ENCODE measurements around the gene ACOT8.
"Not testable (repeated sequence)": the region's sequence is repeated elsewhere in the genome, so short reads cannot be mapped to it uniquely, and the experiment has no call there.

ACOT8 gene

GRCh38 chr20:45878076-45878761, 21.0 kb upstream of the ACOT8 start:
- in situ Hi-C loops (cut with HindIII; ENCODE audit: low pct_unique_long_range_greater_than_20kb, low sequenced_read_pairs): no loop called here
- no peak for DNase-seq (ENCODE audit: low read depth in 1 of 2, low spot score in 1 of 2)
- TF ChIP-seq JUND (IDR thresholded peaks at IDR 0.05; ENCODE audit: low read depth): no peak

GRCh38 chr20:45874576-45874975, 17.4 kb upstream of the ACOT8 start:
- DNase-seq (ENCODE audit: low read depth in 1 of 2, low spot score in 1 of 2): peak in 1 of 2 experiments; percentile 84
- in situ Hi-C loops (cut with HindIII; ENCODE audit: low pct_unique_long_range_greater_than_20kb, low sequenced_read_pairs): no loop called here
- TF ChIP-seq JUND (IDR thresholded peaks at IDR 0.05; ENCODE audit: low read depth): no peak

GRCh38 chr20:45874104-45874481, 16.9 kb upstream of the ACOT8 start:
- DNase-seq (ENCODE audit: low read depth in 1 of 2, low spot score in 1 of 2); in situ Hi-C loops (cut with HindIII; ENCODE audit: low pct_unique_long_range_greater_than_20kb, low sequenced_read_pairs): not testable (repeated sequence)

DNA sequence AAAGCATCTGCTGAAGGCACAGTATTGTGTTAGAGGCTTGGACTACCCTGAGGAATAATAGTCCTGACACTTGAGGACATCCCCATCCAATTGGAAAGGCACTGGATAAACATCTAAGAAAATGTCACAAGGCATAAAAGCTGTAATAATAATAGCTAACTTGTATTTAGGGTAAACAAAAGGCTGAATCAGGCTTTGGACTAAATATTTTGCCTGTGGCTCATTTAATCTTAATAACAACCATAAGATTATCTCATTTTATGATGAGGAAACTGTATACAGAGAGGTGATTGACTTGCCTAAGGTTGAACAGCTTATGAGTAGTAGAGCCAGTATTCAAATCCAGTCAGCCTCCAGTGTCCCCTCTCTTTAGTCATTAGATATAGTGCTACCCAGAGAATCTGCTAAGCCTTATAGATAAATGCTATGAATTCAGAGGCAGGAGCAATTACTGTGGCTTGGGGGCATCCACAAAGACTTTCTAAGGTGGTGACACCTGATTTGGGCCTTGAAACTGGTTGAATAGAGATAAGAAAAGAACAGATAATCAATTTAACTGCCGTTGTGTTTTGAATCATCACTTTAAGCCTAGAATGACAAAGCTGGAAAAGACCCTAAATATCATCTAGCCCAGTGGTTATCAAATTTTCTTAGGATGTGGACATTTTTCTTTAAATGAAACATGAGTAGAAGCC, 16.4 kb upstream of the ACOT8 start:
- DNase-seq (ENCODE audit: low read depth in 1 of 2, low spot score in 1 of 2): peak in 1 of 2 experiments; percentile 62

DNA sequence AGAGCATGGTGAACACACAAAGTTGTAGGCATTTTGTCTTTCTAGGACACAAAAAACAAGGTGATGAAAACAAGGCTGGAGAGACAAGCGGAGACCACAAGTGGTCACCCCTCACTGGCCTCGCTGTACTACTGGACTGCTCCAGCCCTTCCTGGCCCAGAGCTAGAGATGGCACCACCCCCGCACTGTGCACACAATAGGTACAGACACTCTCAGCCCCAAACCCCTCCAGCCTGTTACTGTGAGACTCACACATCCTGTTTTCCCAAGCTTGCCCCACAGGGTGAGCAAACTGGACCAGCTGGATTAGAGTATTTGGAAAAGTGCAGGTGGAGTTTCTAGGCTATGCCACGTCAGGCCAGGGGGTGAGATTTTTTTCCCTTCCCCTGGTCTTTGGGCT, 15.4 kb upstream of the ACOT8 start:
- TF ChIP-seq JUND (IDR thresholded peaks at IDR 0.05; ENCODE audit: low read depth): no peak; the same call in 1 of the 2 replicates
- in situ Hi-C loops (cut with HindIII; ENCODE audit: low pct_unique_long_range_greater_than_20kb, low sequenced_read_pairs): no loop called here
- DNase-seq (ENCODE audit: low read depth in 1 of 2, low spot score in 1 of 2): peak; percentile 66 to 99

More for the DNA sequence above, 16.4 kb upstream of the ACOT8 start:
- in situ Hi-C loops (cut with HindIII; ENCODE audit: low pct_unique_long_range_greater_than_20kb, low sequenced_read_pairs): no loop called here
- TF ChIP-seq JUND (IDR thresholded peaks at IDR 0.05; ENCODE audit: low read depth): no peak; the same call in 1 of the 2 replicates

DNA sequence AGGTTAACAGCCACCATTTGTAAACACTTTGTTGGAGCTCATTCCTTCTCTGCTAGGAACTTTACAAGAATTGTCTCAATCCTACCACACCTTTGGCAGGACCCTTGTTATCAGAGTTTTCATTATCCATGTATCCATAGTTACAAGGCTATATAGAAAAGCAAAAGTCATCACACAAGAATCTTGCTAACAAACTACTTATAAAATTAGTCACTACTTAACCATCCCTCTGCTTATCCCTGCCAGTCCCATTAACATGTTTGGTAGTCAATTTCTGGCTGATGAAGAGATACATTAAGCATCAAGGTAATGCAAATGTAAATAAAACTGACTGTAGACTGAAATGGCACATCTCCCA, 10.6 kb upstream of the ACOT8 start:
- TF ChIP-seq JUND (IDR thresholded peaks at IDR 0.05; ENCODE audit: low read depth): peak; percentile 54; the same call in 1 of the 2 replicates
- no peak for DNase-seq (ENCODE audit: low read depth in 1 of 2, low spot score in 1 of 2)
- in situ Hi-C loops (cut with HindIII; ENCODE audit: low pct_unique_long_range_greater_than_20kb, low sequenced_read_pairs): no loop called here

DNA sequence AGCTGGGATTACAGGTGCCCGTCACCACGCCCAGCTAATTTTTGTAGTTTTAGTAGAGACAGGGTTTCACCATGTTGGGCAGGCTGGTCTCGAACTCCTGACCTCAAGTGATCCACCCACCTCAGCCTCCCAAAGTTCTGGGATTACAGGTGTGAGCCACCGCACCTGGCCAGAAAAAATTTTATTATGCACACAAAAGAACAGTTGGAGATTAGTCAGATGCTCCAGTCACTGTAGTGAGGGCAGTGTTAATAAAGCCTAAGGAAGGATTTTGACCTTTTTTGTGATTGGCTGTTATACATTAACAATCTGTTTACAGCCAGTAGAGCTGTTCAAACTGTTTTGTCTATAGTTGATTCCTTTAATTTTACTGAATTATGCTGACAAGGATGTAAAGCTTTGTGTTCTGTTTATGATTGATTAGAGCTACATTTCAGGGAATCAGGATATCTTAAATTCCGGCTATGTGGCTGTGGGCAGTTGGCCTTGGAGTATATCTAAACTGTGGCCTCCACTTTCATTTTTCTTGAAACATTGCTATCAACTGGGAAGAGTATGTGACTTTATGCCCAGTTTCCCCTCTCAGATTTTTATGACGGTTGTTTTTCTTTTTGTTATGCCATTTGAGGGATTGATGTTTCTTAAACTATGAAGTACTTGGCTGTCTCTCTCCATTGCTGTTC, 10.1 kb upstream of the ACOT8 start:
- in situ Hi-C loops (cut with HindIII; ENCODE audit: low pct_unique_long_range_greater_than_20kb, low sequenced_read_pairs): no loop called here
- DNase-seq (ENCODE audit: low read depth in 1 of 2, low spot score in 1 of 2): no peak
- TF ChIP-seq JUND (IDR thresholded peaks at IDR 0.05; ENCODE audit: low read depth): no peak

DNA sequence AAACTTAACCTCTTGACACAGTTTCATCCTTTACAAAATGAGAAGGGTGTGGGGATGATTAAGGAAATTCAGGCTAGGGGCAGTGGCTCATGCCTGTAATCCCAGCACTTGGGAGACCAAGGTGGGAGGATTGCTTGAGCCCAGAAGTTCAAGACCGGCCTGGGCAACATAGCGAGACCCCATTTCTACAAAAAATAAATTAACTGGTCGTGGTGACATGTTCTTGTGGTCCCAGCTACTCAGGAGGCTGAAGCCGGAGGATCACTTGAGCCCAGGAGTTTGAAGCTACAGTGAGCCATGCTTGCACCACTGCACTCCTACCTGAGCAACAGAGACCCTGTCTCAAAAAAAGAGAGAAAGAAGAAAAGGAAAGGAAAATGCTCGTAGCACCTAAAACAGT, 9.3 kb upstream of the ACOT8 start:
- in situ Hi-C loops (cut with HindIII; ENCODE audit: low pct_unique_long_range_greater_than_20kb, low sequenced_read_pairs): no loop called here

GRCh38 chr20:45863543-45864470, 6.6 kb upstream of the ACOT8 start:
- in situ Hi-C loops (cut with HindIII; ENCODE audit: low pct_unique_long_range_greater_than_20kb, low sequenced_read_pairs): no loop called here
- no peak for DNase-seq (ENCODE audit: low read depth in 1 of 2, low spot score in 1 of 2)
- TF ChIP-seq JUND (IDR thresholded peaks at IDR 0.05; ENCODE audit: low read depth): no peak

More for the DNA sequence above, 9.3 kb upstream of the ACOT8 start:
- no peak for DNase-seq (ENCODE audit: low read depth in 1 of 2, low spot score in 1 of 2)
- TF ChIP-seq JUND (IDR thresholded peaks at IDR 0.05; ENCODE audit: low read depth): no peak

DNA sequence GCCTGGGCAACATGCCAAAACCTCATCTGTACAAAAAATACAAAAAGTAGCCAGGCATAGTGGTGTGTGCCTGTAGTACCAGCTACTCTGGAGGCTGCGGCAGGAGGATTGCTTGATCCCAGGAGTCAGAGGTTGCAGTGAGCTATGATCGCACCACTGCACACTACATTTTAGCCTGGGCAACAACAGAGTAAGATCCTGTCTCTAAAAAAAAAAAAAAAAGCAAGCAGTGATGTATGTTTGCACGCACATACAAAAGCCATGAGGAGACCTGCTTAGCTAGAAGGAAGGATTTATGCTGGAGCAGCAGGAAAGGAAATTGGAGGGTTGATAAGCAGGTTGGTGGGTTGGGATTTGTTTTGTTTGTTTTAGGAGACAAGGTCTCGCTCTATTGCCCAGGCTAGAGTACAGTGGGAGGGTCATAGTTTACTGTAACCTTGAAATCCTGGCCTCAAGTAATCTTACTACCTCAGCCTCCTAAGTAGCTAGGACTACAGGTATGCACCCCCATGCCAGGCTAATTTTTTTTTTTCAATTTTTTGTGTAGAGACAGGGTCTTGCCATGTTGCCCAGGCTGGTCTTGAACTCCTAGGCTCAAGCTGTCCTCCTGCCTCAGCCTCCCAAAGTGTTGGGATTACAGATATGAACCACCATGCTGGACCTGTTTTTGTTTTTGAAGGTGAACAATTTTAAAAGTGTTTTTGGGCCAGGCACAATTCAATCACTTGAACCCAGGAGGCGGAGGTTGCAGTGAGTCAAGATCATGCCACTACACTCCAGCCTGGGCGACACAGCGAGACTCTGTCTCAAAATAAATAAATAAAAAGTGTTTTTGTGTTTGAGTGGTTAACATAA, 4.3 kb upstream of the ACOT8 start:
- no peak for TF ChIP-seq JUND (IDR thresholded peaks at IDR 0.05; ENCODE audit: low read depth)
- DNase-seq (ENCODE audit: low read depth in 1 of 2, low spot score in 1 of 2): peak in 1 of 2 experiments; percentile 31
- in situ Hi-C loops (cut with HindIII; ENCODE audit: low pct_unique_long_range_greater_than_20kb, low sequenced_read_pairs): no loop called here

DNA sequence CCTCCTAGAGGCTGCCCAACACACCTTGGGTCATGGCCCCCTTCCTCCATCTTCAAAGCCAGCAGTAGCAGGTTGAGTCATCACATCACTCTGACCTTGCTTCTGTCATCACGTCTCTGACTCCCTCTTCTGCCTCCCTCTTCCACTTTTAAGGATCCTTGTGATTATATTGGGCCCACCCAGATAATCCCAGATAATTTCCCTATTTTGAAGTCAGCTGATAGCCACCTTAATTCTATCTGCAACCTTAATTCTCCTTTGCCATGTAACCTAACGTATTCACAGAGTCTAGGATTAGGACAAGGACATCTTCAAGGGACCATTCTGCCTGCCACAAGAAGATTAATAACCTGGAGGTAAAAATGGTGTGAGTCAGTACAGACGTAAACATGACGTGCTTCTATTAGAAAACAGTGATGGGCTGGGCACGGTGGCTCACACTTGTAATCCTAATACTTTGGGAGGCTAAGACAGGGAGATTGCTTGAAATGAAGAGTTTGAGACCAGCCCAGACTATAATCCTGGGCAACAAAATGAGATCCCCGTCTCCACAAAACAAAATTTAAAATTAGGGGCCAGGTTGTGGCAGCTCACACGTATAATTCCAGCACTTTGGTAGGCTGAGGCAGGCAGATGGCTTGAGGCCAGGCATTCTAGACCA, 3.5 kb upstream of the ACOT8 start:
- DNase-seq (ENCODE audit: low read depth in 1 of 2, low spot score in 1 of 2): no peak
- in situ Hi-C loops (cut with HindIII; ENCODE audit: low pct_unique_long_range_greater_than_20kb, low sequenced_read_pairs): no loop called here
- TF ChIP-seq JUND (IDR thresholded peaks at IDR 0.05; ENCODE audit: low read depth): no peak
